ENCODE measurements around the gene HHATL.

DNA sequence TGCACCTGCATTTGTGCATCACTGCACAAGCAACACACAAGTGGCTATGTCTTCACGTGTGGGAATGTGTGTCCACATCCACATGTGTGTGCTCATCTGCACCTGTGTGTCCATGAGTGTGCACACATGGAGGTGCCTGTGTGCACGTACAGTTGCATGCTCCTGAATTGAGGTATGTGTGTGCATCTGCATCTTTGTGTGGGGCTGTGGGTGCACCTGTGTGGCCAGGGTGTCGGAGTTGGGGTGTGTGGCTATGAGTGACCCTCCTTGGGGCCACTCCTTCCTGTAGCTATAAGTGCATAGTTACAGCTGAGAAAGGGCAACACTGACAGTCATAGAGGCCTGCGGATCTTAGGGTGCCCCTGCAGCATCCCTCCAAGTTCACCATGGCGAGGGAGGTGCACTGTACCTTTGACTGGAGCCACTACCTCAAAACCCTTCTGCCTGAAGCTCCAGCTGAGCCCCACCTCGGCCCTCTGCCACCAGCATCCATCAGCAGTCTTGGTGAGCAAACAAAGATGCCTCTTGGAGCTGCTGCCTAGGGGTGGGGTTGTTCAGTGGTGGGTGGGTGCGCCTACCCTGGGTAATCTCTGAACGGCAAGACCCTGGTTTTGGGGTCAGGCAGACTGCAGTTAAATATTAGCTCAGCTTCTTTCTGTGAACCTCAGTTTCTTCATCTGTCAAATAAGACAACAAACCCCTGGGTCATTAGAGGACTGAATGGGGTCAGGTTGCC lies 5.2 kb upstream of the HHATL start:
- TF ChIP-seq, protein P1, sequence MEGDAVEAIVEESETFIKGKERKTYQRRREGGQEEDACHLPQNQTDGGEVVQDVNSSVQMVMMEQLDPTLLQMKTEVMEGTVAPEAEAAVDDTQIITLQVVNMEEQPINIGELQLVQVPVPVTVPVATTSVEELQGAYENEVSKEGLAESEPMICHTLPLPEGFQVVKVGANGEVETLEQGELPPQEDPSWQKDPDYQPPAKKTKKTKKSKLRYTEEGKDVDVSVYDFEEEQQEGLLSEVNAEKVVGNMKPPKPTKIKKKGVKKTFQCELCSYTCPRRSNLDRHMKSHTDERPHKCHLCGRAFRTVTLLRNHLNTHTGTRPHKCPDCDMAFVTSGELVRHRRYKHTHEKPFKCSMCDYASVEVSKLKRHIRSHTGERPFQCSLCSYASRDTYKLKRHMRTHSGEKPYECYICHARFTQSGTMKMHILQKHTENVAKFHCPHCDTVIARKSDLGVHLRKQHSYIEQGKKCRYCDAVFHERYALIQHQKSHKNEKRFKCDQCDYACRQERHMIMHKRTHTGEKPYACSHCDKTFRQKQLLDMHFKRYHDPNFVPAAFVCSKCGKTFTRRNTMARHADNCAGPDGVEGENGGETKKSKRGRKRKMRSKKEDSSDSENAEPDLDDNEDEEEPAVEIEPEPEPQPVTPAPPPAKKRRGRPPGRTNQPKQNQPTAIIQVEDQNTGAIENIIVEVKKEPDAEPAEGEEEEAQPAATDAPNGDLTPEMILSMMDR (IDR thresholded peaks at IDR 0.05) = no peak
- TF ChIP-seq POLR2A (IDR thresholded peaks at IDR 0.05) (no peak), POLR2AphosphoS5 (IDR thresholded peaks at IDR 0.05) (no peak), EP300 (IDR thresholded peaks at IDR 0.05) (no peak)
